ENCODE data around the gene FBXL5. TPM values are rescaled to one million over a fixed set of nuclear protein-coding genes. Genes with fewer than 3 reads are reported as not detected.

The FBXL5 gene
- total and polyA plus RNA-seq, 3 donors from 2014 or later = 149 to 162 (median 153) TPM

- intact Hi-C loops (cut with DNase I; ENCODE audit: low total_unique reads) = no loop called here
- no peaks in the 10 kb centered on the region for H3K36me3 ChIP-seq (ENCODE audit: low read depth, missing control alignments)
- H3K27ac ChIP-seq = no peak overlapping the region
- no peaks in the 10 kb centered on the region for H3K9me3 ChIP-seq
- no peaks in the 10 kb centered on the region for H3K27me3 ChIP-seq
- H3K4me1 ChIP-seq = no peaks in the 10 kb centered on the region
- no peak overlapping the region for H3K4me3 ChIP-seq
- DNase-seq = no peak
- TF ChIP-seq CTCF (IDR thresholded peaks at IDR 0.05) = no peak
- TF ChIP-seq POLR2A (IDR thresholded peaks at IDR 0.05) = no peak
- WGBS, 2 donors = 97 to 100% methylated on average over 1 of the region's 1 CpG
These were observed 41.7 kb upstream of the FBXL5 start for GRCh38 chr4:15696866-15697265.

DNA sequence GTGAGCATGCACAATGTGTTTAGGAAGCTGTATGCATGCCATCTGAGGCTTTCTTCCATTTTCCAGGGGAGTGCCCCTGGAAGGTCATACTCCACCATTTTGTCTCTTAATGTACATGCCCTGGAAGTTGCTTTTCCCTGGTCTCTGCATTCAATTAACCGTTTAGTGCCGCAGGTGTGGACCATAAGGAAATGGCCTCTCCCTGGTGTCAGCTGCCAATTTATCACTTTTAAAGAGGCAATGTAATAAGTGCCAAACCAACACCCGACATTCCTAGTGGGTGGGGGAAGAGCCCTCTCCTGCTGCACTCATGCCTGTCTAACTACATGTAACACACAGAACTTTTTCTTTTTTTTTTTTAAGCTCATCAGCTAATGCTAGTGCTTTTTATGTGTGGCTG lies 40.6 kb upstream of the FBXL5 start:
- Histone ChIP-seq H3K27ac (no peak overlapping the region), H3K27me3 (no peaks in the 10 kb centered on the region), H3K4me3 (no peak overlapping the region), H3K9me3 (no peaks in the 10 kb centered on the region), H3K4me1 (no peaks in the 10 kb centered on the region), H3K36me3 (ENCODE audit: low read depth, missing control alignments) (no peaks in the 10 kb centered on the region)
- TF ChIP-seq CTCF (IDR thresholded peaks at IDR 0.05) (no peak), POLR2A (IDR thresholded peaks at IDR 0.05) (no peak)
- DNase-seq = no peak
- intact Hi-C loops (cut with DNase I; ENCODE audit: low total_unique reads) = no loop called here
- WGBS, 2 donors = 82 to 93% methylated on average over 3 of the region's 3 CpGs

DNA sequence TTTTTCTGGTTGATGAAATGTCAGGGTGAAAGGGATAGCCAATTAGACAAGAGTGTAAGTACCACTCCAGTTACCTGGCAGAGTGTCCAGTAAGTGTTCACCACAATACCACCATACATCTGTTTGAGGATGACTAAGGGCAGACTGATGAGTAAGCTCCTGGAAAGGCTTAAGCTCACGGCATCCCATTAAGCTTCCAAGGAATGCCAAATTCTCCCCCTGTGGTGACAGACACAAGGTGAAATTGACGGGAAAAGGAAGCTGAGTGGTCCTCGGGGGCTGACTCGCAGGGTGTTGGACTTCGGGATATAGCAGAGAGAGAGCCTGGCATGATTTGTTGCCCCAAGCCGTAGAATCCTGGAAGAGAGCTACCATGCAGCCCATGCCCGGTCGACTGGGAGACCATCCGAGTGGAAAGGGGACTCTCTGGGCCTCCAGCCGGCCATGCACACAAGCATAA lies 40.1 kb upstream of the FBXL5 start:
- intact Hi-C loops (cut with DNase I; ENCODE audit: low total_unique reads) = no loop called here
- TF ChIP-seq CTCF (IDR thresholded peaks at IDR 0.05) (no peak), POLR2A (IDR thresholded peaks at IDR 0.05) (no peak)
- 89 to 94% methylated on average over 7 to 10 of the region's 10 CpGs for WGBS, 2 donors

DNA sequence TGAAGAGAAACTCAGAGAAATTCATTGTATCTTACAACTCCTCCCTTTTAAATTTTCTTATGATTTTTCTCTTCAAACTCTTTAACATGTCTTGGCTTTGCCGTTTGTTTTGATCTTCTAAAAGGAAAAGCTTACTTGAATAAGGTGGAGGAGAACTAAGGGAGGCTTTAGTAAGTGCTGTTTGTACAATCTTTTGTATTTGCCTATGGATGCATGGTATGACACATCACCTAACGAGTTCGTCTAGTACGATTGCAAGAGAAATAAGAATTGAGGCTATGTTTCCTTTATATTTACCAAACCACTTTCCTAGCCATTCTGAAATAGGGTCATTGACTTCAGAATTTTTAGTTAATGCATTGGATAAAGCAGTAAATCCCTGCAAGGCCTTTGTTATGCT lies 39.3 kb upstream of the FBXL5 start:
- intact Hi-C loops (cut with DNase I; ENCODE audit: low total_unique reads) = no loop called here
- DNase-seq = no peak
- no peak overlapping the region for H3K27ac ChIP-seq

More for the DNA sequence above, 40.1 kb upstream of the FBXL5 start:
- H3K9me3 ChIP-seq = no peaks in the 10 kb centered on the region
- H3K36me3 ChIP-seq (ENCODE audit: low read depth, missing control alignments) = no peaks in the 10 kb centered on the region
- DNase-seq = no peak
- H3K4me3 ChIP-seq = no peak overlapping the region
- H3K4me1 ChIP-seq = no peaks in the 10 kb centered on the region
- H3K27me3 ChIP-seq = no peaks in the 10 kb centered on the region
- H3K27ac ChIP-seq = no peak overlapping the region

More for the DNA sequence above, 39.3 kb upstream of the FBXL5 start:
- Histone ChIP-seq H3K4me3 (no peak overlapping the region), H3K27me3 (no peaks in the 10 kb centered on the region), H3K4me1 (no peaks in the 10 kb centered on the region), H3K36me3 (ENCODE audit: low read depth, missing control alignments) (no peaks in the 10 kb centered on the region), H3K9me3 (no peaks in the 10 kb centered on the region)
- WGBS, 2 donors = 93 to 97% methylated on average over 4 of the region's 4 CpGs
- TF ChIP-seq CTCF (IDR thresholded peaks at IDR 0.05) = no peak
- TF ChIP-seq POLR2A (IDR thresholded peaks at IDR 0.05) = no peak
